ENCODE data around the gene SLC9A8. TPM values are rescaled to one million over a fixed set of nuclear protein-coding genes. Genes with fewer than 3 reads are reported as not detected.
A peak's percentile ranks its signal among the peaks of the same experiment; 100 is the strongest.

The SLC9A8 gene
- total RNA-seq, 1 experiment from 2014 or later = 7.5 TPM

DNA sequence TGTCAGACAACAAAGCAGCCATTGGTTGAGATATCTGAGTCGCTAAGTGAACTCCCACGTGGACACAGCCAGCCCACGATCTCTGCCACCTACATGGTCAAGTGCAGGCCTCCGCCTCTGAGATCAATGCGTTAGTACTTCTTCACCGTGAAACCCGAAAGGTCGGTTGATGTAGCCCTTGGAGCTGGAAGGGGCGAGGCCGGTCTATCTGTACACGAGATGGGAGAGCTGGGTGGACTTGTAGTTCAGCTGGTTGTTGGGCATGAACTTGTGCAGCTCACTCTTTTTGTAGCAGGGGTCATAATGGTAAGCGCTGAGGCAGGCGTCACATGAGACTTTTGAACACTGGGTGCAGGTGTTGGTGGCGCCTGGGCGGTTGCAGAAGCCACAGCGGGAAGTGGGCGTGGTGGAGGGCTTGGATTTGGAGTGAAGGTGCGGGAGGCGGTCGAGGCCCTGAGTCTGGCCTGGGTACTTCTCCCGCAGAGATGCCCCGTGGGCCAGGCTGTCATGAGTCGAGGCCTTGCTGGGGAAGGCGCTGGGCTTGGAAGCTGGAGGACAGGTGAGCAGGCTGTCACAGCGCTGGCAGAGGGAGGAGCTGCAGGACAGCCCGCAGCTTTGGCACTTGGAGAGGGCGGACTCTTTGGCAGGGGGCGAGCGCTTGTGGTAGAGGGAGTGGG lies 92.9 kb downstream of the SLC9A8 start:
- Histone ChIP-seq H3K9me3 (ENCODE audit: control insufficient read depth, low read depth, low read length) (no peaks in the 10 kb centered on the region), H3K23me2 (ENCODE audit: insufficient read length, low read depth, low read length, poor library complexity, severe bottlenecking) (no peaks in the 10 kb centered on the region), H3K79me1 (ENCODE audit: insufficient read depth, low read depth, low read length, poor library complexity, severe bottlenecking) (no peaks in the 10 kb centered on the region), H4K91ac (ENCODE audit: insufficient read length, low read depth, low read length) (no peak overlapping the region), H2BK15ac (ENCODE audit: low read depth, low read length) (no peak overlapping the region), H3K18ac (ENCODE audit: insufficient read length, low read depth, low read length) (no peak overlapping the region), H3K9ac (ENCODE audit: extremely low read depth, insufficient read length, low read length) (no peak overlapping the region), H3K23ac (ENCODE audit: insufficient read length, low read depth, low read length) (no peak overlapping the region), H3K4me2 (ENCODE audit: insufficient read depth, insufficient read length, low read length) (no peak overlapping the region), H2BK20ac (ENCODE audit: low read depth, low read length, poor library complexity, severe bottlenecking) (no peak overlapping the region), H3K4me1 (ENCODE audit: insufficient read depth, low read length) (no peaks in the 10 kb centered on the region), H3K14ac (ENCODE audit: insufficient read depth, low read length) (no peak overlapping the region), H3K56ac (ENCODE audit: insufficient read length, low read depth, low read length) (no peak overlapping the region), H2AFZ (ENCODE audit: low read length) (no peak overlapping the region), H3K27ac (ENCODE audit: insufficient read length, low read depth, low read length) (no peak overlapping the region), H2BK12ac (ENCODE audit: insufficient read length, low read depth, low read length) (no peak overlapping the region), H2BK5ac (ENCODE audit: insufficient read length, low read length) (no peak overlapping the region), H4K20me1 (ENCODE audit: control insufficient read depth, insufficient read depth, insufficient read length) (no peaks in the 10 kb centered on the region), H3T11ph (ENCODE audit: low read length) (no peak overlapping the region), H3K4ac (ENCODE audit: low read depth, low read length) (no peak overlapping the region), H2AK5ac (ENCODE audit: insufficient read length, low read length) (no peak overlapping the region), H2BK120ac (ENCODE audit: low read depth, low read length, poor library complexity, severe bottlenecking) (no peak overlapping the region), H3K27me3 (ENCODE audit: insufficient read depth, low read length) (no peaks in the 10 kb centered on the region), H3K79me2 (ENCODE audit: insufficient read depth, low read length) (no peaks in the 10 kb centered on the region), H4K8ac (replicated peaks; ENCODE audit: insufficient read length, low read depth, low read length) (no peak overlapping the region), H4K5ac (ENCODE audit: insufficient read length, low read depth, low read length) (no peak overlapping the region)
- WGBS (ENCODE audit: extremely low coverage, insufficient read length, low lambda C conversion rate) = no CpG with 5 or more reads among the region's 29 CpGs
- TF ChIP-seq, protein P1, sequence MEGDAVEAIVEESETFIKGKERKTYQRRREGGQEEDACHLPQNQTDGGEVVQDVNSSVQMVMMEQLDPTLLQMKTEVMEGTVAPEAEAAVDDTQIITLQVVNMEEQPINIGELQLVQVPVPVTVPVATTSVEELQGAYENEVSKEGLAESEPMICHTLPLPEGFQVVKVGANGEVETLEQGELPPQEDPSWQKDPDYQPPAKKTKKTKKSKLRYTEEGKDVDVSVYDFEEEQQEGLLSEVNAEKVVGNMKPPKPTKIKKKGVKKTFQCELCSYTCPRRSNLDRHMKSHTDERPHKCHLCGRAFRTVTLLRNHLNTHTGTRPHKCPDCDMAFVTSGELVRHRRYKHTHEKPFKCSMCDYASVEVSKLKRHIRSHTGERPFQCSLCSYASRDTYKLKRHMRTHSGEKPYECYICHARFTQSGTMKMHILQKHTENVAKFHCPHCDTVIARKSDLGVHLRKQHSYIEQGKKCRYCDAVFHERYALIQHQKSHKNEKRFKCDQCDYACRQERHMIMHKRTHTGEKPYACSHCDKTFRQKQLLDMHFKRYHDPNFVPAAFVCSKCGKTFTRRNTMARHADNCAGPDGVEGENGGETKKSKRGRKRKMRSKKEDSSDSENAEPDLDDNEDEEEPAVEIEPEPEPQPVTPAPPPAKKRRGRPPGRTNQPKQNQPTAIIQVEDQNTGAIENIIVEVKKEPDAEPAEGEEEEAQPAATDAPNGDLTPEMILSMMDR (conservative IDR thresholded peaks at IDR 0.05) = no peak
- H3K27ac Mint-ChIP-seq = peak overlapping the region in 1 of 3 experiments; percentile 16; a peak in 2 of 7 replicates
- H3K36me3 Mint-ChIP-seq (ENCODE audit: insufficient read depth in 1 of 3, low read depth in 3 of 3) = peaks cover 12 to 40% (median 29%) of the 10 kb centered on the region in 3 experiments
- H3K27me3 Mint-ChIP-seq (ENCODE audit: low read depth) = no peaks in the 10 kb centered on the region
- no peak for DNase-seq
- H3K9me3 Mint-ChIP-seq = no peaks in the 10 kb centered on the region
- H3K4me3 Mint-ChIP-seq = no peak overlapping the region
- H3K4me1 Mint-ChIP-seq = no peaks in the 10 kb centered on the region

Measured in H9 (cell line).